Spinal cord (tissue), 10 donors: ENCODE results near the gene NLGN1. TPM values are rescaled to one million over a fixed set of nuclear protein-coding genes. Genes with fewer than 3 reads are reported as not detected.
"Not testable (repeated sequence)": the region's sequence is repeated elsewhere in the genome, so short reads cannot be mapped to it uniquely, and the experiment has no call there.

ENCODE experiments used
- DNase-seq, 6 donors: peaks; one replicate each; pipeline versions ENCODE4 v3.0.0 to v3.0.0-alpha.2; 2013 to 2015; ENCODE audit warnings: low spot score in 6 of 6, low read depth in 4 of 6
- H3K27ac ChIP-seq: one replicate; pipeline ENCODE4 v1.5.1; 2013; ENCODE audit warnings: low read depth, low read length, control low read depth
- H3K27me3 ChIP-seq: one replicate; pipeline ENCODE4 v1.6.1; 2013; ENCODE audit warnings: low read length; ENCODE audit not compliant: control insufficient read depth, insufficient read depth
- H3K36me3 ChIP-seq: one replicate; pipeline ENCODE4 v1.6.1; 2013; ENCODE audit warnings: low read length; ENCODE audit not compliant: control insufficient read depth, insufficient read depth
- H3K4me1 ChIP-seq: one replicate; pipeline ENCODE4 v1.6.1; 2013; ENCODE audit warnings: low read length; ENCODE audit not compliant: control insufficient read depth, insufficient read depth
- H3K4me3 ChIP-seq: one replicate; pipeline ENCODE4 v1.5.1; 2013; ENCODE audit warnings: low read depth, low read length, control low read depth
- H3K9me3 ChIP-seq: one replicate; pipeline ENCODE4 v1.6.1; 2013; ENCODE audit warnings: low read length; ENCODE audit not compliant: control insufficient read depth, insufficient read depth
- WGBS: methylation state at CpG from one replicate; pipeline ENCODE4 v1.1.5; 2013; ENCODE audit warnings: missing lambda C conversion rate; ENCODE audit not compliant: insufficient coverage; 5-methylcytosine and 5-hydroxymethylcytosine counted together
- polyA plus RNA-seq, 2 donors: library from polyadenylated mRNA; unstranded; fragments of 120-200 nt; gene quantifications; one replicate each; pipeline ENCODE4 v1.2.1, GENCODE V29; 2013; ENCODE audit not compliant: insufficient read length in 2 of 2
- total RNA-seq, 2 donors: library from RNA; depleted of rRNA in 1 of 2; stranded (reverse); fragments of 120-200 nt in 1 of 2; fragments of >200 nt in 1 of 2; gene quantifications; one replicate each; pipeline versions ENCODE4 v1.2.3 to v1.2.4, GENCODE V29; 2013 to 2014
- donor health status: healthy.

NLGN1 gene
- total and polyA plus RNA-seq, 4 donors, result 18.9 to 81.2 (median 40.0) TPM

- 100% methylated on average over 1 of the region's 1 CpG for WGBS
- DNase-seq, result no peak
- peaks cover 4% of the 10 kb centered on the region for H3K4me1 ChIP-seq
Measured at GRCh38 chr3:173416070-173416469, 18.5 kb downstream of the NLGN1 start.

GRCh38 chr3:173429076-173429475 is 31.5 kb downstream of the NLGN1 start:
- no peaks in the 10 kb centered on the region for H3K36me3 ChIP-seq
- DNase-seq, result no peak
- no peak overlapping the region for H3K27ac ChIP-seq
- H3K9me3 ChIP-seq, result peaks cover 1% of the 10 kb centered on the region
- no peaks in the 10 kb centered on the region for H3K27me3 ChIP-seq
- H3K4me1 ChIP-seq, result no peaks in the 10 kb centered on the region
- 91% methylated on average over 4 of the region's 5 CpGs for WGBS
- no peak overlapping the region for H3K4me3 ChIP-seq

More at GRCh38 chr3:173416070-173416469, 18.5 kb downstream of the NLGN1 start:
- Histone ChIP-seq H3K27ac (no peak overlapping the region), H3K4me3 (no peak overlapping the region), H3K27me3 (no peaks in the 10 kb centered on the region), H3K36me3 (no peaks in the 10 kb centered on the region), H3K9me3 (no peaks in the 10 kb centered on the region)

GRCh38 chr3:173429527-173429926 is 32.0 kb downstream of the NLGN1 start:
- no peaks in the 10 kb centered on the region for H3K27me3 ChIP-seq
- no peaks in the 10 kb centered on the region for H3K36me3 ChIP-seq
- 100% methylated on average over 1 of the region's 1 CpG for WGBS
- H3K9me3 ChIP-seq, result peaks cover 1% of the 10 kb centered on the region
- H3K27ac ChIP-seq, result no peak overlapping the region
- DNase-seq, result no peak
- no peaks in the 10 kb centered on the region for H3K4me1 ChIP-seq
- no peak overlapping the region for H3K4me3 ChIP-seq

GRCh38 chr3:173430576-173430975 is 33.0 kb downstream of the NLGN1 start:
- no peak overlapping the region for H3K4me3 ChIP-seq
- H3K9me3 ChIP-seq, result peaks cover under 1% of the 10 kb centered on the region
- H3K36me3 ChIP-seq, result no peaks in the 10 kb centered on the region
- no peaks in the 10 kb centered on the region for H3K27me3 ChIP-seq
- no peaks in the 10 kb centered on the region for H3K4me1 ChIP-seq
- no peak overlapping the region for H3K27ac ChIP-seq
- peak in 1 of 6 donors; percentile 43 for DNase-seq
- no CpG with 5 or more reads among the region's 2 CpGs for WGBS

GRCh38 chr3:173439004-173439403 is 41.5 kb downstream of the NLGN1 start:
- Histone ChIP-seq H3K4me3 (no peak overlapping the region), H3K9me3 (no peaks in the 10 kb centered on the region), H3K27me3 (no peaks in the 10 kb centered on the region), H3K4me1 (no peaks in the 10 kb centered on the region), H3K27ac (no peak overlapping the region), H3K36me3 (no peaks in the 10 kb centered on the region)
- no CpG with 5 or more reads among the region's 1 CpG for WGBS
- no peak for DNase-seq

GRCh38 chr3:173440514-173440913 is 43.0 kb downstream of the NLGN1 start:
- no CpG with 5 or more reads among the region's 3 CpGs for WGBS
- Histone ChIP-seq H3K36me3 (no peaks in the 10 kb centered on the region), H3K4me3 (no peak overlapping the region)

GRCh38 chr3:173451561-173451960 is 54.0 kb downstream of the NLGN1 start:
- not testable (repeated sequence) for H3K27me3 ChIP-seq, H3K4me3 ChIP-seq, H3K4me1 ChIP-seq, H3K9me3 ChIP-seq, H3K27ac ChIP-seq, DNase-seq, H3K36me3 ChIP-seq
- 93% methylated on average over 10 of the region's 10 CpGs for WGBS

More at GRCh38 chr3:173440514-173440913, 43.0 kb downstream of the NLGN1 start:
- H3K4me1 ChIP-seq, result no peaks in the 10 kb centered on the region
- no peak for DNase-seq
- no peaks in the 10 kb centered on the region for H3K27me3 ChIP-seq
- H3K27ac ChIP-seq, result no peak overlapping the region
- H3K9me3 ChIP-seq, result no peaks in the 10 kb centered on the region

- Histone ChIP-seq H3K4me1 (no peaks in the 10 kb centered on the region), H3K36me3 (no peaks in the 10 kb centered on the region), H3K27ac (no peak overlapping the region), H3K4me3 (no peak overlapping the region), H3K9me3 (no peaks in the 10 kb centered on the region), H3K27me3 (no peaks in the 10 kb centered on the region)
- WGBS, result no CpG with 5 or more reads among the region's 3 CpGs
- no peak for DNase-seq
Measured at GRCh38 chr3:173463250-173463649, 65.7 kb downstream of the NLGN1 start.

GRCh38 chr3:173465112-173465511 is 67.6 kb downstream of the NLGN1 start:
- Histone ChIP-seq H3K27ac (no peak overlapping the region), H3K4me1 (no peaks in the 10 kb centered on the region), H3K36me3 (no peaks in the 10 kb centered on the region), H3K4me3 (no peak overlapping the region), H3K27me3 (no peaks in the 10 kb centered on the region), H3K9me3 (no peaks in the 10 kb centered on the region)
- no peak for DNase-seq
- 67% methylated on average over 1 of the region's 1 CpG for WGBS

- no peaks in the 10 kb centered on the region for H3K27me3 ChIP-seq
- no peaks in the 10 kb centered on the region for H3K9me3 ChIP-seq
- no peaks in the 10 kb centered on the region for H3K36me3 ChIP-seq
- no peak overlapping the region for H3K4me3 ChIP-seq
- H3K27ac ChIP-seq, result no peak overlapping the region
- no peak for DNase-seq
- no CpG with 5 or more reads among the region's 4 CpGs for WGBS
- no peaks in the 10 kb centered on the region for H3K4me1 ChIP-seq
Measured at GRCh38 chr3:173465898-173466678, 68.5 kb downstream of the NLGN1 start.
